Mesothelial cell of epicardium (in vitro differentiated cells): ENCODE measurements around the gene YBX3. TPM values are rescaled to one million over a fixed set of nuclear protein-coding genes. Genes with fewer than 3 reads are reported as not detected.

ENCODE experiments used
- DNase-seq, 2 experiments: peaks; one replicate each; pipeline ENCODE4 v3.0.0; 2021; ENCODE audit warnings: low spot score in 2 of 2; ENCODE audit not compliant: unreplicated experiment in 2 of 2
- H3K27ac Mint-ChIP-seq: 2 replicates; pipeline ENCODE4 v1.8.0; 2021; ENCODE audit warnings: mixed read lengths
- H3K27me3 Mint-ChIP-seq: 2 replicates; pipeline ENCODE4 v1.8.0; 2021; ENCODE audit warnings: low read depth, mixed read lengths
- H3K36me3 Mint-ChIP-seq: 2 replicates; pipeline ENCODE4 v1.8.0; 2021; ENCODE audit warnings: mixed read lengths
- H3K4me1 Mint-ChIP-seq: 2 replicates; pipeline ENCODE4 v1.8.0; 2021; ENCODE audit warnings: mixed read lengths
- H3K4me3 Mint-ChIP-seq: 2 replicates; pipeline ENCODE4 v1.8.0; 2021; ENCODE audit warnings: mild to moderate bottlenecking, moderate library complexity, mixed read lengths
- H3K9me3 Mint-ChIP-seq: 2 replicates; pipeline ENCODE4 v1.8.0; 2021; ENCODE audit warnings: mixed read lengths
- total RNA-seq: library from RNA; stranded (reverse); gene quantifications from 3 replicates; pipeline ENCODE4 v1.2.1, GENCODE V29; 2021
- TF ChIP-seq, protein P1 (sequence below): fragments of 200-600 bp; sonication (generic); IDR thresholded peaks from one replicate; pipeline ENCODE4 v1.5.0; 2021; ENCODE audit warnings: antibody characterized with exemption; ENCODE audit not compliant: unreplicated experiment

Gene YBX3
- total RNA-seq, 1 donor from 2014 or later = 150 TPM

DNA sequence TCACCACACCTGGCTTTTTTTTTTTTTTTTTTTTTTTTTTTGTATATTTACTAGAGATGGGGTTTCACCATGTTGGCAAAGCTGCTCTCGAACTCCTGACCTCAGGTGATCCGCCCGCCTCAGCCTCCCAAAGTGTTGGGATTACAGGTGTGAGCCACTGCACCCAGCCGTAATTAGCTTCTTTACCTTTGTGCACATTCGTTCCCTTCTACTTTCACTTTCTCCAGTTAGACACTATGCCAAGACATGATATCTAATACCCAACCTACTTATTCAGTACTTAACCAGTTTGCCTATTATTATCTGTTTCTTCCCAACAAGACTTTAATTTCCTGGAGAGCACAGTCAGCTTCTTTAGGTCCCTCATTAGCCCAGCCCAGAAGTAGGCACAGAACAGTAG is 54.6 kb downstream of the YBX3 start:
- DNase-seq = no peak
- Mint-ChIP-seq H3K27ac (no peak overlapping the region), H3K36me3 (no peaks in the 10 kb centered on the region), H3K9me3 (peaks cover 4% of the 10 kb centered on the region), H3K27me3 (peaks cover 6% of the 10 kb centered on the region), H3K4me3 (no peak overlapping the region), H3K4me1 (peaks cover 3% of the 10 kb centered on the region)
- TF ChIP-seq, protein P1, sequence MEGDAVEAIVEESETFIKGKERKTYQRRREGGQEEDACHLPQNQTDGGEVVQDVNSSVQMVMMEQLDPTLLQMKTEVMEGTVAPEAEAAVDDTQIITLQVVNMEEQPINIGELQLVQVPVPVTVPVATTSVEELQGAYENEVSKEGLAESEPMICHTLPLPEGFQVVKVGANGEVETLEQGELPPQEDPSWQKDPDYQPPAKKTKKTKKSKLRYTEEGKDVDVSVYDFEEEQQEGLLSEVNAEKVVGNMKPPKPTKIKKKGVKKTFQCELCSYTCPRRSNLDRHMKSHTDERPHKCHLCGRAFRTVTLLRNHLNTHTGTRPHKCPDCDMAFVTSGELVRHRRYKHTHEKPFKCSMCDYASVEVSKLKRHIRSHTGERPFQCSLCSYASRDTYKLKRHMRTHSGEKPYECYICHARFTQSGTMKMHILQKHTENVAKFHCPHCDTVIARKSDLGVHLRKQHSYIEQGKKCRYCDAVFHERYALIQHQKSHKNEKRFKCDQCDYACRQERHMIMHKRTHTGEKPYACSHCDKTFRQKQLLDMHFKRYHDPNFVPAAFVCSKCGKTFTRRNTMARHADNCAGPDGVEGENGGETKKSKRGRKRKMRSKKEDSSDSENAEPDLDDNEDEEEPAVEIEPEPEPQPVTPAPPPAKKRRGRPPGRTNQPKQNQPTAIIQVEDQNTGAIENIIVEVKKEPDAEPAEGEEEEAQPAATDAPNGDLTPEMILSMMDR = no peak

DNA sequence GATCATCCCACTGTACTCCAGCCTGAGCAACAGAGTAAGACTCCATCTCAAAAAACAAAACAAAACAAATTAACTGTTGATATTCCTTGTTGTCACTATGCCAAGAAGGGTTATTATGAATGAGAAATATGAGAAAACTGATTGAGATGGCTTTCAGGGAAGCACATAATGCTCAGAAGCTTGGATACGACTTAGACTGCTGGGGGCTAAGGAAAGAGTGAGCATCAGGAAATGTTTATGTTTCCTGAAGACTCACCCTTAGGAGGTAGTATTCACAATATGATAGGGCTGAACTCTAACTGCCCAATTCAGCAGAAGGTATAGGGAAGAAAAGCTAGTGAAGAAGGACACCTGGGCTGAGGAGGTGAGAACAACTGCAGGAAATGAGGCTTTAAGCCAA is 55.5 kb downstream of the YBX3 start:
- Mint-ChIP-seq H3K36me3 (no peaks in the 10 kb centered on the region), H3K9me3 (peaks cover 4% of the 10 kb centered on the region), H3K27me3 (peaks cover under 1% of the 10 kb centered on the region), H3K27ac (no peak overlapping the region), H3K4me3 (no peak overlapping the region), H3K4me1 (no peaks in the 10 kb centered on the region)
- DNase-seq = no peak
- TF ChIP-seq, protein P1 = no peak

DNA sequence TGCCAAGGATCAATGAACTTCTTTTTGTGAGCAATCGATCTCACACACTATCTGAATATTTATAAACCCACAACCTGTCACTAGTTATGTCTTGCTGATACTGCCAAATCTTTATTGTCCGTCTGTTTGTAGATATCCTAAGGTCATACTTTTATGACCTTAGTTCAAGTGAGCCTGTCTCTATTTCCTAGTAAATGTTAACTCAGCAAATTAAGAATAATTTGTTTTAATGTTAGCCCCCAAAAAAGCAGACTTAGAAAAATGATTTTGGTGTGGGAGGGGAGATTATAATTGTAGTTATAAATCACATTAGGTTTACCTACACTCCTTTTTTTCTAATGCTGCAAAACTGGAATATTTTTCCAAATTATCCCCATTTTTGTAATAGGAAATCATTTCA is 58.6 kb downstream of the YBX3 start:
- Mint-ChIP-seq H3K9me3 (no peaks in the 10 kb centered on the region), H3K36me3 (no peaks in the 10 kb centered on the region), H3K4me1 (no peaks in the 10 kb centered on the region), H3K4me3 (no peak overlapping the region), H3K27me3 (no peaks in the 10 kb centered on the region), H3K27ac (no peak overlapping the region)
- TF ChIP-seq, protein P1 = no peak
- DNase-seq = no peak

DNA sequence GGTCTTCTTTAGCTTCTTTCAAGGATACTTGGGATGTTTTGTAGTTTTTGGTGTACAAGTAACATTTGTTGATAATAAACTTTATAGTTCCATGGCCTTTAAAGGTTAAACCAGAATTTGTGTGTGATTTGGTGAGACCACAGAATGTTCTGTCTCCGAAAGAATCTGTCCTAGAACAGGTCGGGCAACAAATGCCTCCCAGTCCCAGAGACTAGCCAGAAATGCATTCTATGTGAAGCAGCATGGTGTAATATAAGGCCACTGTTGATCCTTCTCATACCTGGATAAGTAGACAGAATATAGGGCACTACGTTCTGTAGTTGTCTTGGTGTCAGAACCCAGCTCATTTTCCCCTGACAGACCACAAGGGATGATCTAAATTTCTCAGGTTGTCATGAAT is 59.3 kb downstream of the YBX3 start:
- no peak for DNase-seq
- Mint-ChIP-seq H3K36me3 (no peaks in the 10 kb centered on the region), H3K4me1 (no peaks in the 10 kb centered on the region), H3K27ac (no peak overlapping the region), H3K4me3 (no peak overlapping the region), H3K27me3 (no peaks in the 10 kb centered on the region), H3K9me3 (peaks cover 1% of the 10 kb centered on the region)
- TF ChIP-seq, protein P1 = no peak

DNA sequence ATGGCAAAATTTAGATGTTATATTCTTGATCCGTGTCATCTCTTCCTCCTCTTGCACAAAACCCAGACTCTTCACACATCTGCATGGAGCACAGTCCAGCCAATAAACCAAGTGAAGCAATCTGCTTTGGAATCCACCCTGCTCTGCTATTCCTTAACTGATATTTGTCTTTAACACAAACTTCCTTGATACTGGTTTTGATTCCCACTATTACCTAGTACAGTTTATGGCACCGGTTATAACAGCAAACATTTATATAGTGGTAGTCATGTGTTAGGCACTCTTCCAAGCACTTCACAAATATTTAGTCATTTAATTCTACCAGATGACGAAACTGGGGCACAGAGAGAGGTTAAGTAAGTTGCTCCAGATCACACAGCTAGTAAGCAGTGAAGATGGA is 61.8 kb downstream of the YBX3 start:
- Mint-ChIP-seq H3K27ac (no peak overlapping the region), H3K36me3 (peaks cover 5% of the 10 kb centered on the region), H3K4me1 (no peaks in the 10 kb centered on the region), H3K4me3 (no peak overlapping the region), H3K27me3 (no peaks in the 10 kb centered on the region), H3K9me3 (peaks cover 23% of the 10 kb centered on the region)
- DNase-seq = no peak
- TF ChIP-seq, protein P1 = no peak

DNA sequence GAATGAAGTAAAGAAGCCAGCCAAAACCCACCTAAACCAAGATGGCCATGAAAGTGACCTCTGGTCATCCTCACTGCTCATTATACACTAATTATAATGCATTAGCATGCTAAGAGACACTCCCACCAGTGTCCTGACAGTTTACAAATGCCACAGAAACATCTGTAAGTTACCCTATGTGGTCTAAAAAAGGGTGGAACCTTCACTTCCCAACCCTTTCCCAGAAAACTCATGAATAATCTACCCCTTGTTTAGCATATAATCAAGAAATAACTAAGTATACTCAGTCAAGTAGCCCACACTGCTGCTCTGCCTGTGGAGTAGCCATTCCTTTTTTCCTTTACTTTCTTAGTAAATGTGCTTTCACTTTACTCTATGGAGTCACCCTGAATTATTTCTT is 69.1 kb downstream of the YBX3 start:
- Mint-ChIP-seq H3K4me3 (no peak overlapping the region), H3K9me3 (peaks cover 44% of the 10 kb centered on the region), H3K4me1 (peaks cover 5% of the 10 kb centered on the region), H3K27me3 (no peaks in the 10 kb centered on the region), H3K27ac (no peak overlapping the region), H3K36me3 (peaks cover 5% of the 10 kb centered on the region)
- no peak for DNase-seq
- TF ChIP-seq, protein P1 = no peak
